Stimulated activated naive CD8-positive, alpha-beta T cell treated with anti-CD3 and anti-CD28 coated beads, Interleukin-15, Interleukin-2, amounts not matched to agents 100 U/mL and 50 U/mL, for 24 hours (primary cell): Measurements from ENCODE around the gene STBD1.
A peak's percentile ranks its signal among the peaks of the same experiment; 100 is the strongest.
"Not testable (repeated sequence)": the region's sequence is repeated elsewhere in the genome, so short reads cannot be mapped to it uniquely, and the experiment has no call there.

ENCODE experiments used
- ATAC-seq: fragments of 150-1000 bp; cut with Tn5 transposase; one replicate; pipeline ENCODE4 v1.10.0; 2021
- DNase-seq: peaks from one replicate; pipeline ENCODE4 v3.0.0; 2021

STBD1 gene

GRCh38 chr4:76325072-76325471 is 18.5 kb downstream of the STBD1 start:
- ATAC-seq (no peak), DNase-seq (no peak)

GRCh38 chr4:76326515-76326914 is 20.0 kb downstream of the STBD1 start:
- DNase-seq (no peak), ATAC-seq (no peak)

DNA sequence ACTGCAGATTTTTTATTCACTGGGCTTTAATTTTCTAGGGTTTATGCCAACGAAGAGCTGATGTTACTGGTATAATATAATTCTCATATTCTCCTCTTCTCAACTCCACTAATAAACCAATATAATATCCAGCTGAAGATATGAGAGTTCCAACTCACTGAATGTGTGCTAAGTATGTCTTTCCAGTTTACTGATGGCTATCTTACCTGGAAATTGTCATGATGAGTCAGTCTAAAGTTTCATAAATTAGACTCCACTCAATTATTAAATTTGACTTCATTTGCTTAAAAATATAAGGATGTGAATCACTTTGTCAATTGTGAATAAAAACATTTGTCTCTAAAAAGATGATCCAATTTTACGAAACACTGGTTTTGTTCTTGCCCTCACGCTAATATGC is 28.4 kb downstream of the STBD1 start:
- no peak for ATAC-seq
- no peak for DNase-seq

- no peak for ATAC-seq
- no peak for DNase-seq
Observed at GRCh38 chr4:76339364-76339763, 32.8 kb downstream of the STBD1 start.

- no peak for ATAC-seq
- DNase-seq = no peak
Observed at GRCh38 chr4:76341063-76341462, 34.5 kb downstream of the STBD1 start.

DNA sequence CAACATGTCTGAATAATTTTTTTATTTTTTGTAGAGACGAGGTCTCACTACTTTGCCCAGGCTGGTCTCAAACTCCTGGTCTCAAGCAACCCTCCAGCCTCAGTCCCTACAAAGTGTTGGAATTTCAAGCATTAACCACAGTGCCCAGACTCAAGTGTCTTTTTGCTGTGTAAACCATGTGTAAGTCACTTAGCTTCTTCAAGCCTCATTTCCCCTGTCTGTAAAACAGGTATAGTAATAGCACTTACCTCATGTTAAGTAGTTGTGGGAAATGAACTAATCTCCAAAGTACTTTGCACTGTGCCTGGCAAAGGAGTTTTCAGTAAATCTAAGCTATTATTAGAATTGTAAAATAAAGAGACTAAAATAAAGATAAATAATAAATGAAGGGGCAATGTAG is 35.7 kb downstream of the STBD1 start:
- DNase-seq (no peak), ATAC-seq (no peak)

DNA sequence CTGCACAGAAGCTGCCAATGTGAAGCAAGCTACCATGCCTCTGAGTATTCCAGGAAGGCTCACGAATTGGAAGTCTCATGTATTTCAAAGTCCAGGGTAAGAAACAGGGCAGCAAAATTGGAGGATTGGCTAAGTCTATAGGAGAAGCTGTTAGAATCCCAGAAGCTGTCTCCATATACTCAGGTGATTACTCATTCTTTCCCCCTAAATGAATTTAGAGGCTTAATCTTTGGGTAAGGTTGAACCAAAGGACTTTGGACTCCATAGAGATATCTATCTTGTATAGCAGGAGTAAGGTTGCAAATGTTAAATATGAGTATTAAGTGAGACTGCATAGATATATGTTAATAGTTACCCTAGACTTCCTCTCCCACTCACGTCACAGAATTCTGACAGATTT is 36.3 kb downstream of the STBD1 start:
- ATAC-seq (no peak), DNase-seq (no peak)

DNA sequence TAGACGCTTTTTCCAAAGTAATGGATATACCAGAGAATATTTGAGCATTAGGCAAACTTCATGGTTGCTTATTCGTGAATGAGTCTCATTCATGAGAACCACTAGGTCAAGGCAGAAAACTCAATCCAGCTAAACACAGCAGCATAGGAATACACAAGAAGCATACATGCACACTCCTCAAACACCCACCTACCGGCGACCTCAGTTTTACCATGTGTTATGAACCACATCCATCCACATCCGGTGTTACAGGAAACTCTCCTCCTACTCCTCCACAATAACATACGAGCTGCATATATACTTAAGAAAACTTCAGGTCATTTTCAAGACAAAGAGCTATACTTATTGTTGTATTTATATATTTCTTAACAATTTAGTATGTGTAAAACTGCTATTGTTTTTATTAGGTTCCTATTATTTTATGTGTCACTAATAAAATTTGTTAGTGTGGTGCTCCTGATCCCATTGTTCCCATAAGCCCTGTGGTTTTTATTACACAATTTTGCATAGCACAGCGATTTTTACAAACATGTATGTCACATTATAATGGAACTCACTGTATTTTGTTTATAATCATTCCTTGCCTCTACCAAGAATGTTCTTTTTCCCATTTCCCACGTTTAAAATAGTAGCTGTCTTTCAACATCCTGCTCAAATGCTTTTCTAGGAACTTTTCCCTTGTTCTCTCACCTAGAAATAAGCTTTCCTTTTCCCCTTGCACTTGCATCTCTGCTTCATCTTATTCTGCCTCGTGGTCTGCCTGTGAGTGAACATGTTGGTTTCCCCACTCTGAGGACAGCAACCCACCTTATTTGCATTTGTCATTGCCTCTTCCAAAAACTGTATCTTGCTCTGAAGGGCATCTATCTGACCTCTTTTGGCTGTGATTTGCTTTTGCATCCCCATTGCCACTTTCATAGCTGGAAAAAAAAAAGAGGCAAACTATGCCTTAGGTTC is 48.3 kb downstream of the STBD1 start:
- ATAC-seq = peak; percentile 65
- DNase-seq = no peak

DNA sequence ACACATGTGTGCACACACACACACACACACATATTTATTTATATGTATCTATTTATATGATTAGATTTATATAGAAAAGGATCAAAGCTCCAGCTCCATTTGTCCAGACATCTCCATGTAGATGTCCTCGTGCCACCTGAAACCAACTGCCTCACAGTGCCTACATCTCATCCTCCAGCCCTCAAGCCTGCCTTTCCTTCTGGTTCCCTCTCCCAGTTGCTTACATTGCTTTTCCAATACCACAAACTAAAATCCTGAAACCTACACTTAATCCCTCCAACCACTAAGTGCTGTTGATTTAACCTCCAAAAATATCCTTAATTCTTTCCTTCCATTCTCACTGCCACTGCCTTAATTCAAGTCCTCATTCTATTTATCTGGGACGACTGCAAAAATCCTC is 51.4 kb downstream of the STBD1 start:
- DNase-seq (no peak), ATAC-seq (no peak)

DNA sequence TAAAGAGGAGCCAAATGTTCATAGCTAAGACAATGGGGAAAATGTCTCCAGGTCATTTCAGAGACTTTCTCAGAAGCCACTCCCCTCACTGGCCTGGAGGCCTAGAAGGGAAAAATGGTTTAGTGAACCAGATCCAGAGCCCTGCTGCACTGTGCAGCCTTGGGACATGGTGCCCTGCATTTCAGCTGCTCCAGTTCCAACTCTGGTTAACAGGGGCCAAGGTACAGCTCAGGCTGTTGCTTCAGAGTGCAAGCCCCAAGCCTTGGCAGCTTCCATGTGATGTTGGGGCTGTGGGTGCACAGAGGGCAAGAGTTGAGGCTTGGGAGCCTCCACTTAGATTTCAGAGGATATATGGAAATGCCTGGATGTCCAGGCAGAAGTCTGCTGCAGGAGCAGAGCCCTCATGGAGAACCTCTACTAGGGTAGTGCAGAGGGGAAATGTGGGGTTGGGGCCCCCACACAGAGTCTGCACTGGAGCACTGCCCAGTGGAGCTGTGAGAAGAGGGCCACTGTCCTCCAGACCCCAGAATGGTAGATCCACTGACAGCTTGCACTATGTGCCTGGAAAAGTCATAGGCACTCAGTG is 53.4 kb downstream of the STBD1 start:
- DNase-seq, ATAC-seq: not testable (repeated sequence)
